Calu3 (cell line): ENCODE measurements around the gene MTREX. TPM values are rescaled to one million over a fixed set of nuclear protein-coding genes. Genes with fewer than 3 reads are reported as not detected.
A peak's percentile ranks its signal among the peaks of the same experiment; 100 is the strongest.

Experiments
- BruUV-seq: library from RNA; stranded (reverse); fragments of 400-500 nt; replicated peaks from 2 replicates; lab custom pipeline; 2021; lab: Mats Ljungman, UMichigan
- CTCF ChIA-PET: fragments of 300-600 bp; sonication (Branson Sonifier 250); formaldehyde crosslinking; loops from one replicate; lab custom pipeline; 2022; ENCODE audit warnings: antibody characterized with exemption; lab: Charles Lee
- DNase-seq: peaks from one replicate; pipeline ENCODE4 v3.0.0; 2022
- H3K27ac Mint-ChIP-seq: one replicate; pipeline ENCODE4 v1.8.0; 2022; ENCODE audit warnings: mixed read lengths; ENCODE audit not compliant: unreplicated experiment
- H3K27me3 Mint-ChIP-seq: one replicate; pipeline ENCODE4 v1.8.0; 2022; ENCODE audit warnings: mixed read lengths; ENCODE audit not compliant: unreplicated experiment
- H3K36me3 Mint-ChIP-seq: one replicate; pipeline ENCODE4 v1.8.0; 2022; ENCODE audit warnings: mild to moderate bottlenecking, moderate library complexity, mixed read lengths; ENCODE audit not compliant: insufficient read depth, unreplicated experiment
- H3K4me1 Mint-ChIP-seq: one replicate; pipeline ENCODE4 v1.8.0; 2022; ENCODE audit warnings: mild to moderate bottlenecking, low read depth, mixed read lengths; ENCODE audit not compliant: unreplicated experiment
- H3K4me3 Mint-ChIP-seq: one replicate; pipeline ENCODE4 v1.8.0; 2022; ENCODE audit warnings: mild to moderate bottlenecking, low read depth, moderate library complexity, mixed read lengths; ENCODE audit not compliant: unreplicated experiment
- H3K9me3 Mint-ChIP-seq: one replicate; pipeline ENCODE4 v1.8.0; 2022; ENCODE audit warnings: low read depth, mixed read lengths; ENCODE audit not compliant: unreplicated experiment
- intact Hi-C: fragments of 100-400 bp; cut with micrococcal nuclease; formaldehyde crosslinking; loops from one replicate; pipeline ENCODE4 v1.10.0; 2022; ENCODE audit not compliant: unreplicated experiment
- total RNA-seq: library from RNA; stranded (reverse); gene quantifications from 2 replicates; pipeline ENCODE4 v1.2.3, GENCODE V29; 2022
- TF ChIP-seq, protein P1 (sequence below): fragments of 200-600 bp; IDR thresholded peaks from one replicate; pipeline ENCODE4 v1.8.0; 2022; ENCODE audit warnings: antibody characterized with exemption; ENCODE audit not compliant: unreplicated experiment

The MTREX gene
- total RNA-seq, 1 experiment from 2014 or later = 73.9 TPM

DNA sequence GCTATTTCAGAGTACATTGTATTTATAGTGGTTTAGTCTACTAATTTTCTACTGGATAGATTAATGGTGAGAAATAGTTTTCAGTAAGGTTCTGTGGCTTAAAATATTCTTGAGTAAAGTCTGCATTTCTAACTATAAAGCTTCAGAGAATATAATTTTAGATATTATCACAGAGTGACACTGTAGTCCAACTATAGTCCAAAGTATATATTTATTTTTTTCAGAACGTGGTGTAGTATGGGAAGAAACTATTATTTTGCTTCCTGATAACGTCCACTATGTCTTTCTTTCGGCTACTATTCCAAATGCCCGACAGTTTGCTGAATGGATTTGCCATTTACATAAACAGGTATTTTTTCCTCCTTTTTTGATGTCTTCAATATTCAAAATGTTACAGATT lies 35.3 kb downstream of the MTREX start:
- Mint-ChIP-seq H3K36me3 (peaks cover 22% of the 10 kb centered on the region), H3K27me3 (no peaks in the 10 kb centered on the region), H3K9me3 (no peaks in the 10 kb centered on the region), H3K4me1 (peaks cover 19% of the 10 kb centered on the region), H3K4me3 (no peak overlapping the region), H3K27ac (no peak overlapping the region)
- no TSS peak for BruUV-seq
- TF ChIP-seq, protein P1, sequence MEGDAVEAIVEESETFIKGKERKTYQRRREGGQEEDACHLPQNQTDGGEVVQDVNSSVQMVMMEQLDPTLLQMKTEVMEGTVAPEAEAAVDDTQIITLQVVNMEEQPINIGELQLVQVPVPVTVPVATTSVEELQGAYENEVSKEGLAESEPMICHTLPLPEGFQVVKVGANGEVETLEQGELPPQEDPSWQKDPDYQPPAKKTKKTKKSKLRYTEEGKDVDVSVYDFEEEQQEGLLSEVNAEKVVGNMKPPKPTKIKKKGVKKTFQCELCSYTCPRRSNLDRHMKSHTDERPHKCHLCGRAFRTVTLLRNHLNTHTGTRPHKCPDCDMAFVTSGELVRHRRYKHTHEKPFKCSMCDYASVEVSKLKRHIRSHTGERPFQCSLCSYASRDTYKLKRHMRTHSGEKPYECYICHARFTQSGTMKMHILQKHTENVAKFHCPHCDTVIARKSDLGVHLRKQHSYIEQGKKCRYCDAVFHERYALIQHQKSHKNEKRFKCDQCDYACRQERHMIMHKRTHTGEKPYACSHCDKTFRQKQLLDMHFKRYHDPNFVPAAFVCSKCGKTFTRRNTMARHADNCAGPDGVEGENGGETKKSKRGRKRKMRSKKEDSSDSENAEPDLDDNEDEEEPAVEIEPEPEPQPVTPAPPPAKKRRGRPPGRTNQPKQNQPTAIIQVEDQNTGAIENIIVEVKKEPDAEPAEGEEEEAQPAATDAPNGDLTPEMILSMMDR = no peak
- DNase-seq = no peak
- CTCF ChIA-PET = no interaction called here
- intact Hi-C loops = loop anchor here (10.0 kb wide), 2 partner anchors 192 to 582 kb away; partner anchors contain the start of gene PLPP1

DNA sequence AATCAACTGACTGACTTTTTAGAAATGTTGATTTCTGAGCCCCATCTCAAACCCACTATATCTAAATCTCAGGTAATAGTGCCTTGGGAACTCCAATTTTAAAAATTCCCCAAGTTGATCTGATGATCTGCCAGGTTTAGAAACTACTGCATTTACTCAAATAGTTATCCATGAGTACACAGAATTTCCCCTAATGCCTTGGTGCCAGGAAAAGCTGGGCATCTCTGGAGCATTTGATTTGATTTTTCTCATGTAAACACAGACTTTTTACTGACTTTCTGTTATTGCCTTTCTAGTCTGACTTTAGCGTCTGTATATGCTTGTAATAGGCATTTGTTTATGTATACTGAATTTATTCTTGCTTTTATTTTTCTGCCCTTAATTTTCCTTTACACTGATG lies 35.8 kb downstream of the MTREX start:
- BruUV-seq = no TSS peak
- TF ChIP-seq, protein P1 = no peak
- CTCF ChIA-PET = no interaction called here
- intact Hi-C loops = loop anchor here (1.0 to 10.0 kb wide), 3 partner anchors 191 to 581 kb away; partner anchors contain the start of gene PLPP1
- no peak for DNase-seq
- Mint-ChIP-seq H3K4me1 (peaks cover 19% of the 10 kb centered on the region), H3K4me3 (no peak overlapping the region), H3K27ac (no peak overlapping the region), H3K27me3 (no peaks in the 10 kb centered on the region), H3K9me3 (no peaks in the 10 kb centered on the region), H3K36me3 (peaks cover 17% of the 10 kb centered on the region)

DNA sequence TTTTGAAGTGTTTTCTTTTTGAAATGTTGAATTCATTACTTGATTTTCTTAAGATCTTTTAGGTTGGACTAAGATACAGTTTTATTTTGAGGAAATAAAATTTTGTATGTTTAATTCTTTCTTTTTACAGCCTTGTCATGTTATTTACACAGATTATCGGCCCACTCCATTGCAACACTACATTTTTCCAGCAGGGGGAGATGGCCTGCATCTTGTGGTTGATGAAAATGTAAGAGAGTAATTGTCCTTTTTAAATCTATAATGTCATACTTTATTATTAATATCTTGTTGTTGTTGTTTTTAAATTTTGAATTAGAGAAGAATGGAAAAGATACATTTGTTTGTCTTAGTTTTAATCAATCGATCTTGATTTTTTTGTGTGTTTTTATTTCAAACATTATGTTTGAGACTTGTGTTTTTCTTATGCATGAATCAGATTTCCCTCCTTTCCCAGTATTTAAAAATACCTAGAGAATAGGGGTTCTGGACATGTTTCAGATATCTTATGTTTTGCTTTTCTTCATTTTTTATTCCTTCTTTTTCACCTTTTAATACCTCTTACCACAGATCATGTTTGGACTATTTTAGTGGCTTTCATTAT lies 36.7 kb downstream of the MTREX start:
- TF ChIP-seq, protein P1 = peak; percentile 78
- Mint-ChIP-seq H3K36me3 (peaks cover 10% of the 10 kb centered on the region), H3K27ac (peak overlapping the region; percentile 11), H3K4me3 (no peak overlapping the region), H3K4me1 (peaks cover 19% of the 10 kb centered on the region), H3K9me3 (no peaks in the 10 kb centered on the region), H3K27me3 (no peaks in the 10 kb centered on the region)
- CTCF ChIA-PET = no interaction called here
- no TSS peak for BruUV-seq
- intact Hi-C loops = loop anchor here (1.0 to 10.0 kb wide), 3 partner anchors 190 to 580 kb away; partner anchors contain the start of gene PLPP1
- DNase-seq = peak; percentile 71

GRCh38 chr5:55345327-55345726 lies 37.5 kb downstream of the MTREX start:
- H3K36me3 Mint-ChIP-seq = peaks cover 13% of the 10 kb centered on the region
- no peak overlapping the region for H3K4me3 Mint-ChIP-seq
- CTCF ChIA-PET = interaction anchor here (0.6 to 0.7 kb wide), 2 partner anchors 176 to 288 kb away, joined by 3 read pairs; no protein-coding TSS in a partner anchor
- no peak overlapping the region for H3K27ac Mint-ChIP-seq
- TF ChIP-seq, protein P1 = no peak
- H3K9me3 Mint-ChIP-seq = no peaks in the 10 kb centered on the region
- no peak for DNase-seq
- BruUV-seq = no TSS peak
- intact Hi-C loops = loop anchor here (10.0 kb wide), 2 partner anchors 189 to 579 kb away; partner anchors contain the start of gene PLPP1
- H3K4me1 Mint-ChIP-seq = peaks cover 19% of the 10 kb centered on the region
- no peaks in the 10 kb centered on the region for H3K27me3 Mint-ChIP-seq
